ENCODE results near the gene KIRREL3. TPM values are rescaled to one million over a fixed set of nuclear protein-coding genes. Genes with fewer than 3 reads are reported as not detected.
A peak's percentile ranks its signal among the peaks of the same experiment; 100 is the strongest.

KIRREL3 gene
- total and polyA plus RNA-seq, 4 donors = 0.02 to 0.71 (median 0.15) TPM; not detected in 1

- no peak for TF ChIP-seq CTCF (IDR thresholded peaks at IDR 0.05; ENCODE audit: control extremely low read depth, extremely low read depth)
- WGBS, 2 donors = 87 to 88% methylated on average over 2 of the region's 2 CpGs
- Histone ChIP-seq H3K36me3 (ENCODE audit: control insufficient read depth in 4 of 4, insufficient read depth in 4 of 4, low read length in 4 of 4) (no peaks in the 10 kb centered on the region), H3K4me3 (no peak overlapping the region), H3K4me1 (ENCODE audit: control insufficient read depth in 5 of 5, insufficient read depth in 5 of 5, low read length in 5 of 5) (no peaks in the 10 kb centered on the region), H3K9me3 (ENCODE audit: control insufficient read depth in 4 of 4, insufficient read depth in 3 of 4, low read length in 3 of 4) (peaks cover 0 to 2% (median 0%) of the 10 kb centered on the region in 4 donors), H3K27ac (ENCODE audit: low read depth in 1 of 2, low read length in 1 of 2) (no peak overlapping the region), H3K9ac (ENCODE audit: insufficient read depth in 1 of 2, low read length in 2 of 2) (no peak overlapping the region), H3K27me3 (ENCODE audit: control insufficient read depth in 3 of 3, insufficient read depth in 3 of 3, low read length in 2 of 3) (no peaks in the 10 kb centered on the region)
- ATAC-seq (ENCODE audit: insufficient read depth, low FRiP score) (no peak), DNase-seq (no peak)
Observed at GRCh38 chr11:126939552-126939951, 61.0 kb downstream of the KIRREL3 start.

GRCh38 chr11:126938718-126939117 lies 61.9 kb downstream of the KIRREL3 start:
- Histone ChIP-seq H3K27ac (ENCODE audit: low read depth in 1 of 2, low read length in 1 of 2) (no peak overlapping the region), H3K36me3 (ENCODE audit: control insufficient read depth in 4 of 4, insufficient read depth in 4 of 4, low read length in 4 of 4) (no peaks in the 10 kb centered on the region), H3K4me3 (no peak overlapping the region), H3K9ac (ENCODE audit: insufficient read depth in 1 of 2, low read length in 2 of 2) (no peak overlapping the region), H3K9me3 (ENCODE audit: control insufficient read depth in 4 of 4, insufficient read depth in 3 of 4, low read length in 3 of 4) (no peaks in the 10 kb centered on the region), H3K4me1 (ENCODE audit: control insufficient read depth in 5 of 5, insufficient read depth in 5 of 5, low read length in 5 of 5) (no peaks in the 10 kb centered on the region), H3K27me3 (ENCODE audit: control insufficient read depth in 3 of 3, insufficient read depth in 3 of 3, low read length in 2 of 3) (no peaks in the 10 kb centered on the region)
- ATAC-seq (ENCODE audit: insufficient read depth, low FRiP score) (no peak), DNase-seq (no peak)
- TF ChIP-seq CTCF (IDR thresholded peaks at IDR 0.05; ENCODE audit: control extremely low read depth, extremely low read depth) = no peak
- 86 to 89% methylated on average over 4 of the region's 4 CpGs for WGBS, 2 donors

GRCh38 chr11:126930091-126930841 lies 70.3 kb downstream of the KIRREL3 start:
- Histone ChIP-seq H3K27ac (ENCODE audit: low read depth in 1 of 2, low read length in 1 of 2) (peak overlapping the region in 1 of 2 donors; percentile 80), H3K4me1 (ENCODE audit: control insufficient read depth in 5 of 5, insufficient read depth in 5 of 5, low read length in 5 of 5) (peaks cover 0 to 18% (median 0%) of the 10 kb centered on the region in 5 donors), H3K27me3 (ENCODE audit: control insufficient read depth in 3 of 3, insufficient read depth in 3 of 3, low read length in 2 of 3) (no peaks in the 10 kb centered on the region), H3K9me3 (ENCODE audit: control insufficient read depth in 4 of 4, insufficient read depth in 3 of 4, low read length in 3 of 4) (no peaks in the 10 kb centered on the region), H3K36me3 (ENCODE audit: control insufficient read depth in 4 of 4, insufficient read depth in 4 of 4, low read length in 4 of 4) (no peaks in the 10 kb centered on the region), H3K4me3 (no peak overlapping the region), H3K9ac (ENCODE audit: insufficient read depth in 1 of 2, low read length in 2 of 2) (no peak overlapping the region)
- ATAC-seq (ENCODE audit: insufficient read depth, low FRiP score) = no peak
- DNase-seq = peak; percentile 14 to 78 (median 37)
- WGBS, 2 donors = 55 to 90% methylated on average over 4 of the region's 4 CpGs
- no peak for TF ChIP-seq CTCF (IDR thresholded peaks at IDR 0.05; ENCODE audit: control extremely low read depth, extremely low read depth)
